Measurements from ENCODE around the gene MYO6. TPM values are rescaled to one million over a fixed set of nuclear protein-coding genes. Genes with fewer than 3 reads are reported as not detected.

The MYO6 gene
- total RNA-seq, 8 experiments from 2014 or later, result 14.8 to 30.3 (median 23.0) TPM

DNA sequence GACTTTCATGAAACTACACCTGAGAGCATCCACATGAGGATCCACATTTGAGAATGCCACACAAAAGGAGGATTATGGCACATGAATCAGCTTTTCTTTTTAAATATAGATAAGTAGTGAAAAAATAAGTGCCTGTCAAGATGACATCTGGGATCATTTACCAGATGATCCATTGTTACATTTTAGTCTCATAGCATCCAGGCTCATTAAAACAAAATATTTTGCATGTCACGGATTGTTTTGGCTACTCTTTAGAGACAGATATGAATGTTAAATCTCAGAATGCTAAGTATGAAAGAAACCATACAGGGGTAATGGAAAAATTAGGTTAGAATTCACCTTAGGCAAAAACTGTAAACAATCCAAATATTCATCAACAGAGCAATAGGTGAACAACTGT is 66.7 kb downstream of the MYO6 start:
- Histone ChIP-seq H3K27ac (no peak overlapping the region), H3K4me3 (no peak overlapping the region), H3K4me1 (replicated peaks in 1 of 2) (no peaks in the 10 kb centered on the region)
- in situ Hi-C loops (cut with MboI; ENCODE audit: low pct_unique_long_range_greater_than_20kb in 2 of 9, low sequenced_read_pairs in 9 of 9, unreplicated experiment in 9 of 9), result no loop called here
- peak in 1 of 8 experiments; percentile 12 for ATAC-seq (replicated peaks in 6 of 8)
- 14 to 100% (median 100%) methylated on average over 1 of the region's 1 CpG; no CpG with 5 or more reads in 1 of the 10 experiments for WGBS, 10 experiments

DNA sequence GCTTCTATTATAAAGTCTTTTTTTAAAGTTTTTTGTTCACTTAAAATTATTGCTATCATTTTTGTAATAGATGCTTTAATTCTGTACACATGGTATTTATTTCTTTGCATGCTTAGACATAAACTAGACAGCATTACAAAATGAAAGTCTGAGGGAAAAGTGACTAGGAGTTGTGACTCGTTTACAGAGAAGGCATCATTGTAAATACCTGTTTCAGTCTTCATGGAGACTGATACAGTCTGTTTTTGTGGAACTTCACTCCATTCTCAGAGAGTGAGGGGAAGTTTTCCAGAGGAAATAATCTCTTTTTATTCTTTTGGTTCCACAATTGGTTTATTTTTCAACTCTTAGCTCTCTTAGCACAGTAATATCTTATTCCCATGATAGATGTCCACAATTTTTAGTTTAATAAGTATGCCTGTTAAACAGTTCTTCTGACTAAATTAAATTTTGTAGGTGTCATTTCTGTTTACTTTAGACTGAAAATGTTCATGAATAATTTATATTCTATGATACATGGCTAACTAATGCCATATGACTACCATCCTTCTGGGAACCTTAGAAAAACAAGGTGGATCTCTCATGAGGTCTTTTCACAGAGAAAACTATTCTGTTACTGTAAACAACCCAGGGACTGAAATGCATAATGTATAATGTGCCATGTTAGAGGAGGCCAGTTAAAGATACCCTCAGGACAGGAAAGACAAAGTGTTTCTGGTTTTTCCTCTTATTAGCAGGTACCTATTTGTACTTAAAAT is 69.2 kb downstream of the MYO6 start:
- no peak overlapping the region for H3K27ac ChIP-seq
- 10 to 100% (median 96%) methylated on average over 1 of the region's 1 CpG; no CpG with 5 or more reads in 2 of the 10 experiments for WGBS, 10 experiments

DNA sequence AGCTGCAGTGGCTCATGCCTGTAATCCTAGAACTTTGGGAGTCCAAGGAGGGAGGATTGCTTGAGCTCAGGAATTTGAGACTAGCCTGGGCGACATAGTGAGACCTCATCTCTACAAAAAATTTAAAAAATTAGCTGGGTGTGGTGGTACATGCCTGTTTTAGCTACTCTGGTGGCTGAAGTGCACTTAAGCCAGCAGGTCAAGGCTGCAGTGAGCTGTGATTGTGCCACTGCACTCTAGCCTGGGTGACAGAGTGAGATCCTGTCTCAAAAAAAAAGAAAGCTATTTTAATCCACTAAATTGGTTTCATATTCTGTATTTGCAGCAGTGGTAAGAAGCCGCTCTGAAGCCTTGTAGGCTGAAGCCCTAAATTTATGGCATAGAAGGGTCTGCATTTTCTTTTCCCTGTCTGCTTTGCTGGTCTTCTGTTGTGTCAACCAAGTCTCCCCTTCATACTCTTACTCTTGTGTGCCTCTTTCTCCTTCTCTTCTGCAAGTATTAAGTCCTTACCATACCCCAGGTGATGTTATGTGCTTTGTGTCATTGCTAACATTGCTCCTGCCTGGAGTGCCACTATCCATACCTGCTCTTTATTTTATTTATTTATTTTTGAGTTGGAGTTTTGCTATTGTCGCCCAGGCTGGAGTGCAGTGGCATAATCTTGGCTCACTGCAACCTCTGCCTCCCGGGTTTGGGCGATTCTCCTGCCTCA is 70.9 kb downstream of the MYO6 start:
- in situ Hi-C loops (cut with MboI; ENCODE audit: low pct_unique_long_range_greater_than_20kb in 2 of 9, low sequenced_read_pairs in 9 of 9, unreplicated experiment in 9 of 9), result no loop called here
- Histone ChIP-seq H3K27ac (no peak overlapping the region), H3K4me1 (replicated peaks in 1 of 2) (no peaks in the 10 kb centered on the region), H3K4me3 (no peak overlapping the region)
- peak in 1 of 8 experiments; percentile 6 for ATAC-seq (replicated peaks in 6 of 8)
- 57 to 100% (median 95%) methylated on average over 1 to 5 of the region's 5 CpGs for WGBS, 10 experiments

More for the DNA sequence above, 69.2 kb downstream of the MYO6 start:
- peak in 4 of 8 experiments; percentile 36 to 97 (median 96) for ATAC-seq (replicated peaks in 6 of 8)
- Histone ChIP-seq H3K4me1 (replicated peaks in 1 of 2) (no peaks in the 10 kb centered on the region), H3K4me3 (no peak overlapping the region)
- in situ Hi-C loops (cut with MboI; ENCODE audit: low pct_unique_long_range_greater_than_20kb in 2 of 9, low sequenced_read_pairs in 9 of 9, unreplicated experiment in 9 of 9), result no loop called here

DNA sequence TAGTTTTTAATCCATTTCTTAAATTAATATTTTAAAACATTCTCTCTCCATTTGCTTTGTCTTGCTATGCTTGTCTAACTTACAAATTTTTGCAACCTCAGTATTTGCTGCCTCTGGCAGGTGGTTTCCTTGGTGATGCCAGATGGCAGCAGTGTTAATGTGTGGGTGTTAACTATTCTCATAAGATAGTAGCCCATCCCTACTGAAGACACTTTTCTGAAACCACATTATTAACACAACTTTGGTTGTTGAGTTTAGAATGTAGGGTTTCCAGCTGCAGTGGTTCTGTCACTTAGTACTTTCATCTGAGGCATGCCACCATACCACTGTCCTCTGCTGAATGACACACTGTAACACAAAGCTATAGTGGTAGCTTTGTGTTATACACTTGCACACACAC is 75.1 kb downstream of the MYO6 start:
- in situ Hi-C loops (cut with MboI; ENCODE audit: low pct_unique_long_range_greater_than_20kb in 2 of 9, low sequenced_read_pairs in 9 of 9, unreplicated experiment in 9 of 9), result no loop called here
- ATAC-seq (replicated peaks in 6 of 8), result peak in 3 of 8 experiments; percentile 75 to 92 (median 79)
- Histone ChIP-seq H3K4me1 (replicated peaks in 1 of 2) (no peaks in the 10 kb centered on the region), H3K4me3 (no peak overlapping the region), H3K27ac (no peak overlapping the region)

DNA sequence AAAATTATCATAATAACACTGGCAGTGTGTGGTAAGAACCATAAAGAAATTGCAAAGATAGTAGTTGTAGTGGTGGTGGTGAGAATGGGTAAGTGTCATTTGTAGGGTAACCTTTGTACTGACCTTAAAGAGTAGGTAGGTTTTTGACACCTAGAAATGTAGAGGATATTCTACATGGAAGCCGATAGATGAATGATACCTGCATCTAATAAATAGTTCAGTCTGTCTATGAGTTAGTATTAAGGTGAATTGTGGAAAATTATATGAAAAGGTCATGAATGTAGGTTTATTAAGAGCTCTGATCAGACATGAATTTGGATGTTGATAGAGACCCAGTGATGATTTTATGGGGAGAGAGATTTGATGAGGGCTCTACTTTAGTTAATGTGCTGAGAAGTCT is 78.1 kb downstream of the MYO6 start:
- 67 to 100% (median 100%) methylated on average over 1 of the region's 1 CpG; no CpG with 5 or more reads in 1 of the 10 experiments for WGBS, 10 experiments

DNA sequence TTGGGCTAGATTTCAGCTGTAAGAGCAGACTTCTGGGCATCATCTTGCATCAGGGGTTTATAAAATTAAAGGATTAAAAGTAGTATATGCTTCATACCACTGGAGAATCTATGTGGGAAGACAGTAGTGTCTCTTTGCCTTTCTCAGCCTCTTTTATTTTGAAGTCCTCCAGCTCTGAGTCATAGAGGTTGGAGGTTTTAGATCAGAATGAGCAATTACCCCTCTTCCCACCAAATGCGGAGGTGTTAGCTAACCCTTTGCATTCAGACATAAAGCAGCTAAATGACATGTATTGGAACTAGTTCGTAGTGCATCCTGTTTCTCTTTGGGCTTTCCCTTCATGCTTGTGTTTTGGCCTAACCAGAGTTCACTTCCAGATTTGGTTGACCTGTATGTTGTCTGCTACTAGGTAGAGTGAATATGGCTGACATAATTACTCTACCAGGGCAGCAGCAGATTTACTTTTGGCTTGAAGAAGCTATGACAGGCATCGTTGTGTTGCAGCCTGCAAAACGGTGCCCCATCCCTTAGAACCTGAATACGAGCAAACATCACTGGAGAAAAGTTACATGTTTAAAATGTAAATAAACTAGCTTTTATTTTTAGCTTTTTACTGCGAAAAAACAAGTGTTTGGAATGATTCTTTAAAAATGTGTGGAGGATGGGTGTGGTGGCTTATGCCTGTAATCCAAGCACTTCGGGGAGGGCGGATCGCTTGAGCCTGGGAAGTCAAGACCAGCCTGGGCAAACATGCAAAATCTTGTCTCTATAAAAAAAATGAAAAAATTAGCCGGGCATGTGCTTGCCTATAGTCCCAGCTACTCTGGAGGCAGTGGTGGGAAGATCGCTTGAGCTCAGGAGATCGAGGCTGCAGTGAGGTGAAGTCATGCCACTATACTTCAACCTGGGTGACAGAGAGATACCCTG is 82.2 kb downstream of the MYO6 start:
- peak in 3 of 8 experiments; percentile 92 to 96 (median 92) for ATAC-seq (replicated peaks in 6 of 8)
- whole genome bisulfite sequencing, 10 experiments, result 4 to 100% (median 87%) methylated on average over 2 to 12 of the region's 12 CpGs; no CpG with 5 or more reads in 2 of the 10 experiments
- no peaks in the 10 kb centered on the region for H3K4me1 ChIP-seq (replicated peaks in 1 of 2)
- in situ Hi-C loops (cut with MboI; ENCODE audit: low pct_unique_long_range_greater_than_20kb in 2 of 9, low sequenced_read_pairs in 9 of 9, unreplicated experiment in 9 of 9), result no loop called here
- no peak overlapping the region for H3K27ac ChIP-seq
- no peak overlapping the region for H3K4me3 ChIP-seq

More for the DNA sequence above, 78.1 kb downstream of the MYO6 start:
- in situ Hi-C loops (cut with MboI; ENCODE audit: low pct_unique_long_range_greater_than_20kb in 2 of 9, low sequenced_read_pairs in 9 of 9, unreplicated experiment in 9 of 9), result no loop called here
- Histone ChIP-seq H3K4me1 (replicated peaks in 1 of 2) (no peaks in the 10 kb centered on the region), H3K27ac (no peak overlapping the region), H3K4me3 (no peak overlapping the region)
- ATAC-seq (replicated peaks in 6 of 8), result no peak

DNA sequence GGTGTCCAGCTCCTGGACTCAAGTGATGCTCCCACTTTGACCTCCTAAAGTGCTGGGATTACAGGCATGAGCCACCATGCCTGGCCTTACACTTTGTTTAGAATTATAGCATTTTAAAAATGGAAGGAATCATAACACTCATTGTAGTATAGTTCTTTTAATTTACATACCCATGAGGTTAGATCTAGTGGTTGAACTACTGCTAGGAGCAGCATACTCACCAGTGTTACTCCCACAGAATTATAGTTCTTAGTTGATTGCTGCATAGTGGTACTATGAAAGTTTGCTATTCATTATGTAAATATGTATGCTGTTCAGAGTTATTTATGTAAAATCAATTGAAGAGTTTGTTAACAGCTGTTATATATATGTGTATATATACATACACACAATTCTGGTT is 85.4 kb downstream of the MYO6 start:
- ATAC-seq (replicated peaks in 6 of 8), result peak in 3 of 8 experiments; percentile 7 to 57 (median 16)

DNA sequence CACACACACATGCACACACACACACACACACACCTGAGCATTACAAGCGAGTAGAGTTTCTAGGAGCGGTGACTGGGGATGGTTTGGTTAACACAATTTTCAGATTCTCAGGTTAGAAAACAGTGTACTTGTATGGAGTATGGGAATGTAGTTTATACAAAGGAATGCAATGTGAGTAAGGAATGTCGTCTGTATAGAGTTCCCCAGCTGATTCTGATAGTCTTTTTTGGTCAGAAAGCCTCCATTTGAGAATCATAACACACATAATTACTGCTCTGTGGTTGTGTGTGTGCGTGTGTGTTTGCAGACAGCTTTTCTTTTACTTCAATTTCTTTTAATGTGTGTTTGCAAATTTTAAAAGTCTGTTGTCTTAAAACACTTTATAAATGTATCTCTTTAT is 93.2 kb downstream of the MYO6 start:
- in situ Hi-C loops (cut with MboI; ENCODE audit: low pct_unique_long_range_greater_than_20kb in 2 of 9, low sequenced_read_pairs in 9 of 9, unreplicated experiment in 9 of 9), result no loop called here
- 55 to 100% (median 85%) methylated on average over 1 to 3 of the region's 4 CpGs for WGBS, 10 experiments
- Histone ChIP-seq H3K4me3 (no peak overlapping the region), H3K4me1 (replicated peaks in 1 of 2) (no peaks in the 10 kb centered on the region), H3K27ac (no peak overlapping the region)
- ATAC-seq (replicated peaks in 6 of 8), result no peak

More for the DNA sequence above, 85.4 kb downstream of the MYO6 start:
- in situ Hi-C loops (cut with MboI; ENCODE audit: low pct_unique_long_range_greater_than_20kb in 2 of 9, low sequenced_read_pairs in 9 of 9, unreplicated experiment in 9 of 9), result no loop called here
- Histone ChIP-seq H3K4me1 (replicated peaks in 1 of 2) (no peaks in the 10 kb centered on the region), H3K27ac (no peak overlapping the region), H3K4me3 (no peak overlapping the region)

DNA sequence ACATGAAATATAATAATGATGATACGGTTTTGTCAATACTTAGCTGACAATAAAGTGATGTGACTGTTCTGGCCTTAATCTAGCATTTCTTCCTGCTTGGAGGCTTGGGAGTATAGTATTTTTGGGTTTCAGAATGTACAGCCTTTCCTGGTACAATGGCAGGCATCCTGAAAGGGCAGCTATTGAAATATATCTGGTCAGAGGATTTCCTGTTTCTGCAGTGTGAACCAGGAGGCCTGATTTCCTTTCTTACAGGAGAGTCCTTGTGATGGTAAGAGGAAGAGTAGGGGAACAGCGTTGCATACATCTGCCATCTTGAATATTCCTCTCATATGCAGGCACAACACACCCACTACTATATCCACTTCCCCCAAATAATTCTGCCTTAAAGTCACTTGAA is 93.7 kb downstream of the MYO6 start:
- H3K4me1 ChIP-seq (replicated peaks in 1 of 2), result no peaks in the 10 kb centered on the region
- H3K4me3 ChIP-seq, result no peak overlapping the region
- in situ Hi-C loops (cut with MboI; ENCODE audit: low pct_unique_long_range_greater_than_20kb in 2 of 9, low sequenced_read_pairs in 9 of 9, unreplicated experiment in 9 of 9), result no loop called here
- ATAC-seq (replicated peaks in 6 of 8), result no peak
- 86 to 100% (median 100%) methylated on average over 1 to 2 of the region's 2 CpGs; no CpG with 5 or more reads in 1 of the 10 experiments for WGBS, 10 experiments
- no peak overlapping the region for H3K27ac ChIP-seq

DNA sequence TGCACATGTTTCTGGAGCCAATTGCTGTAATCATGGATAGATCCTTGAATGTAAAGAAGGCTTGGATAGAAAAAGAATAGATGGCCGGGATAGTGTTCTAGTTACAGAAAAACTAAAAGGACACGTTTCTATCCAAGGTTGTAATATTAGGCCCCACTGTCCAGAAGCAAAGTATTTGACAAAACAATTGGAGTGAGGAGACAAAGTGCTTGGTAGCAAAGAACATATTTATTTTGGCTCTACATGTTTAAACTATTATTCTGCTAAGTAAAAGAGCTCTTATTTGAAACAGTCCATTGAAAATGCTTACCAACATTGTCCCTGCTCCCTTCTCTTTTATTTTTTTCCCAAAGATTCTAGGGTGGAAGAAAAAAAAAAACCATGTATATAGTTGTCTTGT is 94.4 kb downstream of the MYO6 start:
- ATAC-seq (replicated peaks in 6 of 8), result peak in 1 of 8 experiments; percentile 73

DNA sequence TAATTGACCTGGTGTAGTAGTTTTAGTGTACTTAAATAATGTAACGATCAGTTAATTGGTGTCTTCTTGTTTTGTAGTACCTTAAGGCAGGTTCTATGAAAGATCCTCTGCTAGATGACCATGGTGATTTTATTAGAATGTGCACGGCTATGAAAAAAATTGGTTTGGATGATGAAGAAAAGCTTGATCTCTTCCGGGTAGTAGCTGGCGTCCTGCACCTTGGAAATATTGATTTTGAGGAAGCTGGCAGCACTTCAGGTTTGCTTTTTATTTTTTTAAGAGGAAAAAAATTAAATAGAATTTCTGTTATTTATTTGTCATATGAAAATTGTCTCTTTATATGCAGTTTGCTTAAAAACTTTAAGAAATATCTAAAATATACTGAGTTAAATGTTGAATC is 99.2 kb downstream of the MYO6 start:
- WGBS, 10 experiments, result 82 to 100% (median 97%) methylated on average over 2 to 4 of the region's 4 CpGs; no CpG with 5 or more reads in 1 of the 10 experiments
- Histone ChIP-seq H3K27ac (no peak overlapping the region), H3K4me3 (no peak overlapping the region), H3K4me1 (replicated peaks in 1 of 2) (peaks cover 0 to 9% of the 10 kb centered on the region in 2 donors)
- no peak for ATAC-seq (replicated peaks in 6 of 8)
- in situ Hi-C loops (cut with MboI; ENCODE audit: low pct_unique_long_range_greater_than_20kb in 2 of 9, low sequenced_read_pairs in 9 of 9, unreplicated experiment in 9 of 9), result no loop called here

More for the DNA sequence above, 94.4 kb downstream of the MYO6 start:
- Histone ChIP-seq H3K4me3 (no peak overlapping the region), H3K4me1 (replicated peaks in 1 of 2) (no peaks in the 10 kb centered on the region), H3K27ac (no peak overlapping the region)
- in situ Hi-C loops (cut with MboI; ENCODE audit: low pct_unique_long_range_greater_than_20kb in 2 of 9, low sequenced_read_pairs in 9 of 9, unreplicated experiment in 9 of 9), result no loop called here
- 73 to 95% (median 83%) methylated on average over 1 to 2 of the region's 2 CpGs; no CpG with 5 or more reads in 1 of the 10 experiments for WGBS, 10 experiments

DNA sequence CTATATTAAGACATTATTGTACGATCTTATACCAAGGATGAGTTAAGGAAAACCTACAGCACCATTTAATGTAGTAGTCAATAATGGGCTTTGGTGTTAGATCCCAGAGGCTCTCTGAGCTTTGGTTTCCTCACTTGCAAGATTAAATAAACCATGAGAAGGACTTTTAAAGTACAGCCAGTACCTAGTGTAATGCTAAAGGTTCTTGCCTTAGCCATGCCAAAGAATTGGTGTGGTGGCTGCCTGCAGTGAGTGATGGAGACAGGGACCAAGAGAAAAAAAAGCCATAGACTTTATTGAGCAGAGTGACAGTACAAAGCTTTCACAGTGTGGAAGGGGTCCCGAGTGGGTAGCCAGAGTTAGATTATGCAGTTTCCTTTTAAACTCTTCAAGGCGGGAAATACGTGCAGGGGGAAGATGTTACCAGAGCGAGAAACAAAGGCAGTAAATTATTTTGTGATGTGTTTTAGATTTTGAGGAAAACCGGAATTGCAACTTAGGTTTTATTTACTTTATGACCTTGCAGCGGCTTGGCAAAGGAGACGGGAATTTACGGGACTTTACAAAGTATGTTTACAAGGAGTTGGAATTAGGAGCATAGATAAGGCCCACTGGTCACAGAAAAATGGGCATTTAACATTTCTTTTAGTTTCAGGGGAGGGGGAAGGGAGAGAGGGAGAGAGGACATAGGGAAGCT is 100.4 kb downstream of the MYO6 start:
- no peak overlapping the region for H3K4me3 ChIP-seq
- 77 to 100% (median 90%) methylated on average over 1 to 9 of the region's 9 CpGs for WGBS, 10 experiments
- ATAC-seq (replicated peaks in 6 of 8), result no peak
- in situ Hi-C loops (cut with MboI; ENCODE audit: low pct_unique_long_range_greater_than_20kb in 2 of 9, low sequenced_read_pairs in 9 of 9, unreplicated experiment in 9 of 9), result no loop called here
- H3K27ac ChIP-seq, result no peak overlapping the region
- H3K4me1 ChIP-seq (replicated peaks in 1 of 2), result peaks cover 0 to 9% of the 10 kb centered on the region in 2 donors
